Cerebellar nuclear complex (tissue), 1 donor: ENCODE results near the gene LPIN1.

Experiments used
- DNase-seq, 2 experiments: peaks; one replicate each; lab custom pipeline; 2025; lab: John Stamatoyannopoulos, UW

The LPIN1 gene

DNA sequence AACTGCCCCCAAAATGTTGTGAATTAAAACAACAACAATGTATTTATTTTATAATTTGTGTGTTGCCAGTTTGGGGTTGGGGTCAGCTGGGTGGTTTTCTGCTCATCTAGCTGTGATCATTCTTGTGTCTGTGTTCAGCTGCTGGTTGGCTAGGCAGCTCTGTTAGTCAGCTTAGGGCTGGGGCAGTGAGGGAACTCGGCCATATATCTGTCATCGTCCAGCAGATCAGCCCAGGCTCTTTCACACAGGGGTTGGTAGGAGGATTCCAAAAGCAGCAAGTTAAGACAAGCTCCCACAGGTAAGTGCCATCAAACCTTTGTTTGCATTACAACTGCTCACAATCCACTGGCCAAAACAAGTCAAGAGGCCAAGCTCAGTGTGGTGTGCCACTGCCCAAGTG is 121.5 kb downstream of the LPIN1 start:
- DNase-seq, result no peak

DNA sequence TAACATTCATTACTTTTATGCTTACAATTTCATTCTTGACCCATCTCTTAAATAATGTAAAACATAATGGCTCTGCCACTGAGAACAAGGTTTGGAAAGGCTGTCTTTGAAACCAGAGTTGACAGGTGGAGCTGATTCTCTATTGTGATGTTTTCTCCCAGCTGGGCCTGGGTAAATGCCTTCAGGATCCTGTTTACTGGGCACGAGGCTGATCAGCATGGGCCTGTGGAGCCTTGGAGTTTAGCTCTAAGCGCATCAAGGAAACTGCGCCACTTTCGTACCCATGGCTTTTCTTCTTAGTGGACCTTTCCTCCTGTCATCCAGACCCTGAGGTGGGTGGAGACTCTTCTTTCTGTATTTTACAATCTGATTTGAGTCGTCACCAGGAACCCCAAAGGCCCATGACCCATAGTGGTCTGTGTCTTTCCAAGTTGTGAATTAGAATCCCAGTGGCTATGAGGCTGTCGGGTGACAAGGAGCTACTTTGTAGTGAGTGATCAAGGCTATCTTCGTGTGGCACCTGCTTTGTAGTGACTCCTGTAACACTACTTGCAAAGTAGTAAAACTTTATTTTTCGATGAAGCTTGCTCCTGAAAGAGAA is 123.1 kb downstream of the LPIN1 start:
- DNase-seq, result no peak

DNA sequence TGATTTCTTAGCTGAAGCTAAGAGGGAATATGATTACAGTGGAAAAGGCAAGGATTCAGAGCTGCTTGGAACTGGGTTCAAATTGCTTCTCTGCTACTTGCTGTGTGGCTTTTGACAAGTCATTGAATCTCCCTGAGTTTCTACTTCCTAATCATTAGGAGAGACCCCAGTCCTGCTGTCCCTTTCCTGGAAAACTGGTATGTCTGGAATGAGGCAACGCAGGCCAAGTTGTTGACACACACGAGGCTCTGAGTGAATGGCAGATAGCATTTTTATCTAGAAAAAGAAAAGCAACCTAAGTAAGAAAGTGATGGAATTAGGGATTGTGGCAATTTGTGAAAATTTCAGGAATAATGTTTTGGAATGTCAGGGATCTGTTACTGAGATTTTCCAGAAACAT is 123.6 kb downstream of the LPIN1 start:
- no peak for DNase-seq

DNA sequence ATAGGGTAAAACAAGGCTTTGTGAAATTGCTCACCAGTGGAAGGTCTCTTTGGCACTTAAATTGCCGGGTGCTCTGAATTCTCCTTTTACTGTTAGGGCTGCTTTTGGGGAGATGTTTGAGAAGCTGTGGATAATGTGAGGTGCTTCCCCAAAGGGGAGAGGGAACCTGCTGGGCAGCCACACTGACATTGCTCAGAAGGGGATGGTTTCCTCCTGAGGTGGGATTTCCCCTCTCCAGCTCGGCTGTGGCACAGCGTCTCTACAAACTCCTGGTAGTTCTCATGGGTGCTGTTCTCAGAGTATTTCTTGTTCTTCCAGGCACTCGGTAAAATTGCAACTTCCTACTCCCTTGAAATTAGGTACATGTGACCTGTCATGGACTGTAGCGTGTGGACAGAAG is 124.2 kb downstream of the LPIN1 start:
- no peak for DNase-seq

DNA sequence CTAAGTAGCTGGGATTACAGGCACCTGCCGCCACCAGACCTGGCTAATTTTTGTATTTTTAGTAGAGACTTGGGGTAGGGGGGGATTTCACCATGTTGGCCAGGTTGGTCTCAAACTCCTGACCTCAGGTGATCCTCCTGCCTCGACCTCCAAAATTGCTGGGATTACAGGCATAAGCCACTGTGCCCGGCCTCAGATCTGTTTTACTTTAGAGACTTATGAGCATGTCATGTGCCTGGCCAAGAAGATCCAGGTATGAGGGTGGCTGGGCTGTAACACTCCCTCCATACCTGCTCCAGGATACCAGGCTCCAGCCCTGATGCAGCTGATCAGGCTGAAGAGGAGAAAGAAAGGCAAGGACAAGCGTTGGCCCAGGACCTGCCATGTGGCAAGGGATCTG is 125.0 kb downstream of the LPIN1 start:
- no peak for DNase-seq

DNA sequence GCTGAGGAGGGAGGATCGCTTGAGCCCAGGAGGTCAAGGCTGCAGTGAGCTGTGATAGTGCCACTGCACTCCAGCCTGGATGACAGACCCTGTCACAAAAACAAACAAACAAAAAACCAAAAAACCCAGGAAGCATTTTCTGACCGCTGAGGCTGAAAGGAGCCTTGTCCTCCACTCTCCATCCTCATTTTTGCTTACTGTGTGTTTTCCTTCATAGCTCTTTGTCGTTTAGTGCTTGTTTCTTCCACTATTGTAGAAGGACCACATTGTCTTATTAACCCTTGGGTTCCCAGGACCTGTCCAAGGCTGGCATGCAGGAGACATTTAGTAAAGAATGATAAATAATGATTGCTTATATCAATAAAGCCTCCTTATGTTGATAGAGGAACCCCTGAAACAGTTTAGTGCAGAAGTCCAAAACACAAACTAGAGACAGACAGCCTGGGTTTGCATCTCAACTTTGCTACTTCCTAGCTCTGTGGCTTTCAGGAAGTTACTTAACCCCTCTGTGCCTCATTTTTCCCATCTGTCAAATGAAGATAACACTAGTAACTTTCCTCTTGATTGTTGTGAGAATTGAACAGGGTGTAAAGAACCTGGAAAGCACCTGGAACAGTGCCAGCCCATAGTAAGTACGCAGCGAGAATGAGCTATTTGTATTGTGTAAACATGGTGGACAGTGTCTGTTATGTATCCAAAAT is 126.0 kb downstream of the LPIN1 start:
- no peak for DNase-seq

DNA sequence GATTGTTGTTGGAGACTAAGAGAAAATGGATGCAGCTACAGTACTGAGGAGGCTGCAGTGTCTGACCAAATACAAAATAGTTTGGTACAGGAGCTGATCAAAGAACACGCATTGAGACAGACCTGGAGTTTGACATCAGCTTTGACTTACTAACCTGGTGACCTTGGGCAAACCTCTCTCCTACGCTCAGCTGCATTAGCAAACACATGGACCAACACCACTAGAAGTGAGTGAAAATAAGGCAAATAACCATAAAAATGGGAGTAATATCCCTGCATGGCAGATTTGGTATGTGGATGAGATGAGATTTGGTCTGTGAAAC is 126.5 kb downstream of the LPIN1 start:
- no peak for DNase-seq

DNA sequence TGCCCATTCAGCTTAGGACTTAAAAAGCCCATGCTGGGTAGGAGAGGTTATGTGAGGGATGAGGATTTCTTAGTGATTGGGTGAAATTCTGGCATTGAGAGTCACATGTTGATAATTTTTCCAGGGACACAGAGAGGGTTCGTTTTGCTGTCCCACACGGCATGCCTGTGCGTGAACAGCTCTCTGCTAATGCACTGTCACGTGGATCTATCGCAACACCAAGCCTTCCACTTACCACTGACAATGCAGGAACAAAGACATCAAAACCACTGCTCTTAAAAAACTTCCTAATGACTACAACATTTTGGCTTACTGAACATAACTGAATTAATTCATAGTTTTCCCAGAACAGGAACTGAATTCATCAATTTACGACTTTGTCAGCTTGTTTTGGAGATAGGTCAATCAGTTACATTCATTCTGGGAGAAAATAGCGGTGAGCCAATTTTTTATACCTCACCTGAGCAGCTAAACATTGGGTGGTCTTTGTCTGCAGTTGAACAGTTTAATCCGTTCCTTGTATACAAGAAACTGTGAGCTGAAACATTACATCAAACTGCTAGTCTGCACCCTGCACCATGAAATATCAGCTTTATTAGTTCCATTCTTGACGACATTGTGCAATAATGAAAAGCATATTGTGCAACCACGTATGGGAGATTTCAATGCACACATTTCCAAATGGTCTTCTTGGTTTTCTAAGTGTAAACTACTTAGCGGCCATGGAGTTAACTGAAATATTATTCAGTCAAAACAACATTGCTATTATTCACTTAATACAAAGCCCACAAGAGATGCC is 127.1 kb downstream of the LPIN1 start:
- DNase-seq, result no peak

DNA sequence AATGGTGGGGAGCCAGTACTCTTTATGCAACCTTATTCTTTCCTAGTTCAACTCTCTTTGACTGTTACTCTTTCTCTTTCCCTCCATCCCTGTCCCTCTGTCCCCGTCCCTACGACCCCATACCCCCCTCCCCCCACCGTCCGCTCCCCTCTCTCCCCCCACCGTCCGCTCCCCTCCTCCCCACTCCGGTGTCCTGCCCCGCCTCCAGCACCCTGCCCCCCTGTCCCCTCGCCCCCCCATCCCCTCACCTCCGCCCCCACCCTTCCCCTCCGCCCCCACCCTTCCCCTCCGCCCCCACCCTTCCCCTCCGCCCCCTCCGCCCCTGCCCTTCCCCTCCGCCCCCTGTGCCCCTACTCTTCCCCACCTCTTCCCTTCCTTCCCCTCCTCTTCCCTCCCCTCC is 128.4 kb downstream of the LPIN1 start:
- no peak for DNase-seq

DNA sequence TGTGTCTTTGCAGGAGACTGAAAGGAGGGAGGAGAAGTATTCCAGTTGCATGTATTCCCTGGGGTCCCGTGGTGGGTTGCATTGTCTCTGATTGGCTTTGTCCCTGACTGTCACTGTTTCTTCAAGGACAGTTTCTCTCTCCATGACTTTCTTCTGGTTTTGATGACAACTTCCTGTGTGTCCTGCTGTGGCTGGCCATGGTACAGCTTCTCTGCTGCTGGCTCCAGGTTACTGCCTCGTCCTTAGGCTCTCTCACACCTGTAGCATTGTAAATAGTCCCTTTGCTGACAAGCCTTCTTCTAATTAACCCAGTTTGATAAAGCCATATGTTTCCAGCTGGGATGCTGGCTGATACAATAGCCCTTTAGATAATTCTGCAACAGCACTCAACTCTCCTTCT is 129.0 kb downstream of the LPIN1 start:
- no peak for DNase-seq

DNA sequence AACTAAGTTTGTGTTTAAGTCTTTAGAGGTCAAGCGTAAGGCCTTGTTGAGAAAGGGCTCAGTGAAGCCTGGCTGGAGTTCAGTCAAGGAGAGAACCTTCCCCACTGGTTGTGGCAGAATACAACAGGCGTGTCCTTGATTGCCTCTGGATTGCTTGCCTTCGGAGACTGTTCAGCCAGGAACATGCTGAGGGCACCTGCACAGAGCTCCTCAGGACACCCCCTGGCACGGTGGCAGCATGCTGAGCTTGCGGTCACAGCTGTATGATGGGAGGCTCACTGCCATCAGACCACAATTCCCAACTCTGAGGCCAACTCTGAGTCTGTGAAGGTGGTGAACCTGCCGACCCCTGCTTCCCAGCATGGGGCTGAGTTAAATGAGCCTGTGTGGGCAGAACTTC is 130.0 kb downstream of the LPIN1 start:
- no peak for DNase-seq

DNA sequence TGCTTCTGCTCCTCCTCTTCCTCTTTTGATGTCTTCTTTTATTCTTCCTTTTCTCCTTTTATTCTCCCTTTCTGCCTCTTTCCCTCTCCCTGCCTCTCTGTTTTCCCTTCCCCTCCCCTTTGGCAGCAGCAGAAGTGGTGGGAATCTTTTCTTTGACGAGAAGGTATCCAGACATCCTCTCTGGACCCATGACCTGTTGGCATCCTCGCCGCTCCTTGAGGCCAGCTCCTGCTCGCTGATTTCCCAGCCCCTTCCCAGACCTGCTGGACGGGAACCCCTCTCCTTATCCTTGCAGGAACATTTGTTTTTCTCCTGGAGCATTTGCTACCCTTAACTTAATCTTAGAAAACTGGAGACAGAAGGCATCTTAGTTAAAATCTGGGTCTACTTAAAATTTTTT is 130.5 kb downstream of the LPIN1 start:
- DNase-seq, result no peak
